B cell (primary cell): ENCODE data around the gene ILDR2. TPM values are rescaled to one million over a fixed set of nuclear protein-coding genes. Genes with fewer than 3 reads are reported as not detected.

Experiments
- ATAC-seq: fragments of 200-7000 bp; cut with Tn5 transposase; one replicate; pipeline ENCODE4 v1.10.0; 2021; ENCODE audit warnings: low read depth, mild to moderate bottlenecking, moderate number of reproducible peaks, moderate library complexity
- CTCF ChIA-PET: fragments of 350-600 bp; sonication (Branson Sonifier 250); formaldehyde crosslinking; loops from one replicate; lab custom pipeline; 2021; ENCODE audit warnings: antibody characterized with exemption, inconsistent platforms; lab: Charles Lee
- POLR2A ChIA-PET: fragments of 350-600 bp; sonication (Branson Sonifier 250); formaldehyde crosslinking; loops from one replicate; lab custom pipeline; 2021; ENCODE audit warnings: antibody characterized with exemption; lab: Charles Lee
- DNase-seq: peaks from one replicate; pipeline ENCODE4 v3.0.0; 2013
- H2AFZ ChIP-seq: 2 replicates; pipeline ENCODE4 v1.6.1; 2012; ENCODE audit warnings: mild to moderate bottlenecking, low read depth, low read length; ENCODE audit not compliant: insufficient read depth, poor library complexity, severe bottlenecking
- H3K27ac ChIP-seq, 2 donors: 1 replicate in 1 of 2; 2 replicates in 1 of 2; pipeline ENCODE4 v1.5.1; 2012 to 2013; ENCODE audit warnings: low read length in 2 of 2, mild to moderate bottlenecking in 2 of 2, moderate library complexity in 1 of 2
- H3K27me3 ChIP-seq, 4 experiments: fragments of 200-600 bp in 1 of 4; sonication (generic) in 1 of 4; replicated peaks in 1 of 4; 1 replicate in 2 of 4; 2 replicates in 2 of 4; pipeline versions ENCODE4 v1.6.1 to v1.7.0; 2013 to 2016; ENCODE audit warnings: low read length in 3 of 4, mild to moderate bottlenecking in 2 of 4, mixed read lengths in 1 of 4, moderate library complexity in 1 of 4; ENCODE audit not compliant: insufficient read depth in 4 of 4, control insufficient read depth in 3 of 4; ENCODE audit errors: control extremely low read depth in 1 of 4
- H3K36me3 ChIP-seq, 2 experiments: replicated peaks in 1 of 2; 1 replicate in 1 of 2; 2 replicates in 1 of 2; pipeline versions ENCODE4 v1.6.1 to v1.7.1; 2013; ENCODE audit warnings: low read length in 1 of 2; ENCODE audit not compliant: insufficient read depth in 2 of 2, control insufficient read depth in 1 of 2; ENCODE audit errors: control extremely low read depth in 1 of 2, extremely low read depth in 1 of 2
- H3K4me1 ChIP-seq, 2 donors: fragments of 200-600 bp in 1 of 2; sonication (generic) in 1 of 2; 1 replicate in 1 of 2; 2 replicates in 1 of 2; pipeline versions ENCODE4 v1.5.1 to v1.6.1; 2013 to 2017; ENCODE audit warnings: low read length in 2 of 2; ENCODE audit not compliant: control insufficient read depth in 2 of 2, insufficient read depth in 2 of 2
- H3K4me2 ChIP-seq: replicated peaks from 2 replicates; pipeline ENCODE3; 2012; ENCODE audit warnings: mild to moderate bottlenecking, low read depth, low read length; ENCODE audit not compliant: poor library complexity, severe bottlenecking
- H3K4me3 ChIP-seq, 5 experiments: fragments of 200-600 bp in 1 of 5; sonication (generic) in 1 of 5; 1 replicate in 3 of 5; 2 replicates in 2 of 5; pipeline versions ENCODE4 v1.5.1 to v1.7.0; 2011 to 2016; ENCODE audit warnings: low read length in 4 of 5, mild to moderate bottlenecking in 4 of 5, low read depth in 2 of 5, control low read depth in 1 of 5, moderate library complexity in 1 of 5; ENCODE audit not compliant: insufficient read depth in 1 of 5; ENCODE audit errors: control extremely low read depth in 1 of 5, extremely low read depth in 1 of 5
- H3K79me2 ChIP-seq: fragments of 200-600 bp; sonication (generic); one replicate; pipeline ENCODE4 v1.6.0; 2016; ENCODE audit warnings: low read length; ENCODE audit not compliant: control insufficient read depth, insufficient read depth
- H3K9ac ChIP-seq: fragments of 200-600 bp; sonication (generic); 2 replicates; pipeline ENCODE4 v1.6.1; 2017; ENCODE audit warnings: mild to moderate bottlenecking, low read length, moderate library complexity
- H3K9me3 ChIP-seq, 3 donors: one replicate each; pipeline versions ENCODE4 v1.6.1 to v1.7.1; 2013; ENCODE audit warnings: low read length in 2 of 3; ENCODE audit not compliant: control insufficient read depth in 2 of 3, insufficient read depth in 1 of 3; ENCODE audit errors: control extremely low read depth in 1 of 3
- H4K20me1 ChIP-seq: 2 replicates; pipeline ENCODE4 v1.6.0; 2012; ENCODE audit warnings: mild to moderate bottlenecking, low read length; ENCODE audit not compliant: insufficient read depth, control insufficient read depth, poor library complexity, severe bottlenecking
- H3K27ac Mint-ChIP-seq: one replicate; pipeline ENCODE4 v1.8.0; 2021; ENCODE audit warnings: mixed read lengths
- H3K27me3 Mint-ChIP-seq: one replicate; pipeline ENCODE4 v1.8.0; 2021; ENCODE audit warnings: mixed read lengths
- H3K4me1 Mint-ChIP-seq: one replicate; pipeline ENCODE4 v1.8.0; 2021; ENCODE audit warnings: mixed read lengths
- H3K4me3 Mint-ChIP-seq: one replicate; pipeline ENCODE4 v1.8.0; 2021; ENCODE audit warnings: mixed read lengths
- H3K9me3 Mint-ChIP-seq: one replicate; pipeline ENCODE4 v1.8.0; 2022; ENCODE audit warnings: mixed read lengths; ENCODE audit not compliant: insufficient read depth
- EZH2 ChIP-seq: IDR thresholded peaks from 2 replicates; pipeline ENCODE4 v1.6.1; 2012; ENCODE audit warnings: borderline replicate concordance, low read depth, mild to moderate bottlenecking, moderate library complexity, low read length; ENCODE audit not compliant: insufficient read depth, poor library complexity, severe bottlenecking
- WGBS: methylation state at CpG from one replicate; pipeline ENCODE4 v1.1.5; 2013; ENCODE audit warnings: missing lambda C conversion rate; ENCODE audit not compliant: insufficient coverage; 5-methylcytosine and 5-hydroxymethylcytosine counted together
- intact Hi-C: fragments of 100-400 bp; cut with micrococcal nuclease; formaldehyde crosslinking; loops from one replicate; pipeline ENCODE4 v1.10.0; 2022
- polyA plus RNA-seq: library from polyadenylated mRNA; depleted of rRNA; stranded (reverse); fragments of >200 nt; gene quantifications from 2 replicates; pipeline ENCODE4 v1.2.3, GENCODE V29; 2012
- total RNA-seq, 2 donors: library from RNA; stranded (reverse); fragments of 120-200 nt in 1 of 2; gene quantifications; 1 replicate in 1 of 2; 2 replicates in 1 of 2; pipeline versions ENCODE4 v1.2.3 to v1.2.4, GENCODE V29; 2013 to 2022
- TF ChIP-seq, protein P1 (sequence below): fragments of 200-600 bp; IDR thresholded peaks from one replicate; pipeline ENCODE4 v1.8.0; 2022; ENCODE audit warnings: antibody characterized with exemption, mild to moderate bottlenecking

The ILDR2 gene
- total and polyA plus RNA-seq, 2 donors (not counting 1 experiment from before 2014, with no cell fraction given) = 0.01 TPM; not detected in 1

DNA sequence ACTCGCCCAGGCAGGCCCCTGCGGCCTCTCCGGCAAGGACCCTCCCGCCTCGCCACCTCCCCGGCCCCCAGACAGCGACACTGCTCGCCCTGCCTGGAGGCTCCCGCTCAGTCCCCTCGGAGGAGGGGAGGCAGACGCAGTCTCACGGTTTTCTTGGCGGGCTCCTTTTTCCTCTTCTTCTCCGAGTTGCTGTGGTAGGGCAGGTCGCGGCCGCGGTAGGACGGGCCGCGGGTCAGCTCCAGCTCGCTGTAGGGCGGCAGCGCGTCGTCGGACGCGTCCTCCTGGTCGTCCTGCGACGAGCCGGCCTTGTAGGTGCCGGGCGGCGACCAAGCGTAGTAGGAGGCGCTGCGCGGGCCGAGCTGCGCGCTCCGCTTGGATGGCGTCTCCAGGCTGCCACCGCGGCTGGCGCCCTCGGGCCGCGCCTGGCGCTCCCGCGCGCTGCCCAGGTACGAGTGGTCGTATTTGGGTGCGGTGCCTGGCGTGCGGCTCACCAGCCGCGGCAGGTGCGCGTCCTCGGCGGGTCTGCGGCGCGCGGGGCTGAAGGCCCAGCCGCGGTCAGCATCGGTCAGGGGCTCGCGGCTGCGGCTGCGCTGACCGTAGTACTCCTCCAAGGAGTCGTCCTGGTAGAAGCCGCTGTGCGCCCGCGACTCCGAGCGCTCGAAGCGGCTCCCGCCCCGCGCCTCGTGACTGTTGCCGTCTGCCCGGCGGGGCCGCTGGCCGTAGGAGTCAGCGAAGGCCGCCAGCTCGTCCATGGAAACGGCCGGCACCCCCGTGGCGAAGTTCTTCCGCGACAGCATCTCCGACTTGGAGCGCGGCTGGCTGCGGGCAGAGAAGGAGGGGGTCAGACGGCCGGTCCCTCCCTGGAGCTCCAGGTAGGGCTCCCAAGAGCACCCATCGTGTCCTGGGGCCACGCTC is 54.5 kb downstream of the ILDR2 start:
- peaks cover 0 to 10% (median 0%) of the 10 kb centered on the region in 3 donors for H3K9me3 ChIP-seq
- H3K4me3 Mint-ChIP-seq = peak overlapping the region; percentile 86

More for the DNA sequence above, 54.5 kb downstream of the ILDR2 start:
- Histone ChIP-seq H3K27me3 (peaks cover 0 to 30% (median 23%) of the 10 kb centered on the region in 4 experiments), H3K36me3 (no peaks in the 10 kb centered on the region), H3K4me2 (peak overlapping the region; percentile 79), H3K4me3 (peak overlapping the region in 3 of 5 experiments; percentile 33 to 59 (median 46)), H2AFZ (peak overlapping the region; percentile 65), H3K79me2 (no peaks in the 10 kb centered on the region), H3K27ac (no peak overlapping the region), H3K4me1 (peaks cover 35 to 38% of the 10 kb centered on the region in 2 donors), H3K9ac (peak overlapping the region; percentile 38), H4K20me1 (no peaks in the 10 kb centered on the region)
- ChIA-PET CTCF (interaction anchor here (5.6 to 9.1 kb wide), 2 partner anchors 11 to 138 kb away, joined by 31 to 85 read pairs; no protein-coding TSS in a partner anchor), POLR2A (no interaction called here)
- WGBS = 11% methylated on average over 113 of the region's 113 CpGs
- Mint-ChIP-seq H3K9me3 (no peaks in the 10 kb centered on the region), H3K4me1 (peaks cover 33% of the 10 kb centered on the region), H3K27ac (no peak overlapping the region), H3K27me3 (peaks cover 39% of the 10 kb centered on the region)
- intact Hi-C loops = loop anchor here (5.0 kb wide), 1 partner anchor 46 kb away; no protein-coding TSS in a partner anchor
- ATAC-seq (peak; percentile 55), DNase-seq (peak; percentile 57)
- TF ChIP-seq EZH2 = no peak
- TF ChIP-seq, protein P1, sequence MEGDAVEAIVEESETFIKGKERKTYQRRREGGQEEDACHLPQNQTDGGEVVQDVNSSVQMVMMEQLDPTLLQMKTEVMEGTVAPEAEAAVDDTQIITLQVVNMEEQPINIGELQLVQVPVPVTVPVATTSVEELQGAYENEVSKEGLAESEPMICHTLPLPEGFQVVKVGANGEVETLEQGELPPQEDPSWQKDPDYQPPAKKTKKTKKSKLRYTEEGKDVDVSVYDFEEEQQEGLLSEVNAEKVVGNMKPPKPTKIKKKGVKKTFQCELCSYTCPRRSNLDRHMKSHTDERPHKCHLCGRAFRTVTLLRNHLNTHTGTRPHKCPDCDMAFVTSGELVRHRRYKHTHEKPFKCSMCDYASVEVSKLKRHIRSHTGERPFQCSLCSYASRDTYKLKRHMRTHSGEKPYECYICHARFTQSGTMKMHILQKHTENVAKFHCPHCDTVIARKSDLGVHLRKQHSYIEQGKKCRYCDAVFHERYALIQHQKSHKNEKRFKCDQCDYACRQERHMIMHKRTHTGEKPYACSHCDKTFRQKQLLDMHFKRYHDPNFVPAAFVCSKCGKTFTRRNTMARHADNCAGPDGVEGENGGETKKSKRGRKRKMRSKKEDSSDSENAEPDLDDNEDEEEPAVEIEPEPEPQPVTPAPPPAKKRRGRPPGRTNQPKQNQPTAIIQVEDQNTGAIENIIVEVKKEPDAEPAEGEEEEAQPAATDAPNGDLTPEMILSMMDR = no peak
